Measurements from ENCODE around the gene LTBP3.

DNA sequence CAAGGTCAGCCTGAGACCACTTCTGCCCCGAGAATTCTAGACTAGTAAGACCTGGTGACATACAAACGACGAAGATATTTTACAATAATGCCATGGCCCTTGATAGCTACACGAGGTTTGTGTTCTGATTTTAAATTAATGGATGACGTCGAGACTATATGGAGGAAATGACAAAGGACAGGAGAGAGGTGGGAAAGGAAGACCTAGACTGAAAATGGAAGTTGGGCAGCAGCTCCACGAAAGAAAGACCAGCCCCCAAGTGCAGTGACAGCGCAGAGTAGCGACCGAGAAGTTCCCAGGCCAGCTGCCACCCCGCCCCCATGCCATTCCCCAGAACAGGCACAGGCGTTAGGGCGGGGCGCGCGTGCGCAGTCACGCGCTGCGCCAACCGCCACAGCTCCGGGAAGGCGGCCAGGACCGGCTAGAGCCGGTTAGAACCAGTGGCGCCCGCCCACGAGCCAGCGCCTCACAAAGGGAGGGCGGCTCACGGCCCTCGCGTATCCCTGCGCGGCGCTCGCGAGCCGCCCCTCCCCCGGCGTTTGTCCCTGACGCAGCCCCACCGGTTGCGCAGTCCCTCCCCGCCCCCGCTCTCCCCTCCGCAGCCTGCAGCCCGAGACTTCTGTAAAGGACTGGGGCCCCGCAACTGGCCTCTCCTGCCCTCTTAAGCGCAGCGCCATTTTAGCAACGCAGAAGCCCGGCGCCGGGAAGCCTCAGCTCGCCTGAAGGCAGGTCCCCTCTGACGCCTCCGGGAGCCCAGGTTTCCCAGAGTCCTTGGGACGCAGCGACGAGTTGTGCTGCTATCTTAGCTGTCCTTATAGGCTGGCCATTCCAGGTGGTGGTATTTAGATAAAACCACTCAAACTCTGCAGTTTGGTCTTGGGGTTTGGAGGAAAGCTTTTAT is 60.8 kb downstream of the LTBP3 start:
- TF ChIP-seq, protein P1, sequence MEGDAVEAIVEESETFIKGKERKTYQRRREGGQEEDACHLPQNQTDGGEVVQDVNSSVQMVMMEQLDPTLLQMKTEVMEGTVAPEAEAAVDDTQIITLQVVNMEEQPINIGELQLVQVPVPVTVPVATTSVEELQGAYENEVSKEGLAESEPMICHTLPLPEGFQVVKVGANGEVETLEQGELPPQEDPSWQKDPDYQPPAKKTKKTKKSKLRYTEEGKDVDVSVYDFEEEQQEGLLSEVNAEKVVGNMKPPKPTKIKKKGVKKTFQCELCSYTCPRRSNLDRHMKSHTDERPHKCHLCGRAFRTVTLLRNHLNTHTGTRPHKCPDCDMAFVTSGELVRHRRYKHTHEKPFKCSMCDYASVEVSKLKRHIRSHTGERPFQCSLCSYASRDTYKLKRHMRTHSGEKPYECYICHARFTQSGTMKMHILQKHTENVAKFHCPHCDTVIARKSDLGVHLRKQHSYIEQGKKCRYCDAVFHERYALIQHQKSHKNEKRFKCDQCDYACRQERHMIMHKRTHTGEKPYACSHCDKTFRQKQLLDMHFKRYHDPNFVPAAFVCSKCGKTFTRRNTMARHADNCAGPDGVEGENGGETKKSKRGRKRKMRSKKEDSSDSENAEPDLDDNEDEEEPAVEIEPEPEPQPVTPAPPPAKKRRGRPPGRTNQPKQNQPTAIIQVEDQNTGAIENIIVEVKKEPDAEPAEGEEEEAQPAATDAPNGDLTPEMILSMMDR (IDR thresholded peaks at IDR 0.05; ENCODE audit: low read depth, low read length, poor library complexity, severe bottlenecking) = no peak
- TF ChIP-seq EZH2phosphoT487 (IDR thresholded peaks at IDR 0.05; ENCODE audit: borderline replicate concordance, low read length) = no peak

All from DOHH2 (cell line).